GM21367 (cell line): Measurements from ENCODE around the gene SYNPO2.
"Not testable (repeated sequence)": the region's sequence is repeated elsewhere in the genome, so short reads cannot be mapped to it uniquely, and the experiment has no call there.

Experiments
- ATAC-seq: cut with Tn5 transposase; IDR thresholded peaks from one replicate; pipeline ENCODE4 v1.9.1; 2021; ENCODE audit not compliant: unreplicated experiment

The SYNPO2 gene

DNA sequence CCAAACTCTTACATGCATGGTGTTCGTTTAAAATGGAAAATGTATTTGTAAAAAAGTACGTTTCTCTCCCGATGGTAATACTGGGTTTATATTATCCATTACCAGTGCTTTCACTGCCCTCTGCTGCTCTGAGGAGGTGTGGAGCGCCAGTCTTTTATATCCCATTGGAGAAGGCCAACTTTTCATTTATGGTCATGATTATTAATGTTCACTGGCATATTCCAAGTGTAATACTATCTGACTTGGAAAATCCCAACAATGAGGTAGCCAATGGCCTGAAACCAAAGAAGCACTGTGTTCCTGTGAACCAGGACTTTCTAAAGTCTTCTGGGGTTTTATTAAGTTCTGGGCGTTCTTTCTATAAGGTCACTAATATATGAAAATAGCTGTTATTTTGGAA, 80.7 kb downstream of the SYNPO2 start:
- ATAC-seq, result no peak

DNA sequence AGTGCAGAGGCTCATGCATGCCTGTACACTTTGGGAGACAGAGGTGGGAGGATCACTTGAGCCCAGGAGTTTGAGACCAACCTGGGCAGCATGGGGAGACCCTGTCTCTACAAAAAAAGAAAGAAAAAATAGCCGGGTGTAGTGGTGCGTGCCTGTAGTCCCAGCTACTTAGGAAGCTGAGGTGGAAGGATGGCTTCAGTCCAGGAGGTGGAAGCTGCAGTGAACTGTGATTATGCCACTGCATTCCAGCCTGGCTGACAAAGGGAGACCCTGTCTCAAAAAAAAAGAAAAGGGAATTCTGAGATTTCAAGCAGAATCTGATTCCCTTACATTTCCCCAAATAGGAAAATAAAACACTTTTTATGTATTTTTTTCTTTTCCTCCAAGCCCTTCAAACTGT, 83.5 kb downstream of the SYNPO2 start:
- no peak for ATAC-seq

GRCh38 chr4:118973295-118973694, 84.6 kb downstream of the SYNPO2 start:
- ATAC-seq, result no peak

- no peak for ATAC-seq
Measured at GRCh38 chr4:118974758-118975157, 86.1 kb downstream of the SYNPO2 start.

DNA sequence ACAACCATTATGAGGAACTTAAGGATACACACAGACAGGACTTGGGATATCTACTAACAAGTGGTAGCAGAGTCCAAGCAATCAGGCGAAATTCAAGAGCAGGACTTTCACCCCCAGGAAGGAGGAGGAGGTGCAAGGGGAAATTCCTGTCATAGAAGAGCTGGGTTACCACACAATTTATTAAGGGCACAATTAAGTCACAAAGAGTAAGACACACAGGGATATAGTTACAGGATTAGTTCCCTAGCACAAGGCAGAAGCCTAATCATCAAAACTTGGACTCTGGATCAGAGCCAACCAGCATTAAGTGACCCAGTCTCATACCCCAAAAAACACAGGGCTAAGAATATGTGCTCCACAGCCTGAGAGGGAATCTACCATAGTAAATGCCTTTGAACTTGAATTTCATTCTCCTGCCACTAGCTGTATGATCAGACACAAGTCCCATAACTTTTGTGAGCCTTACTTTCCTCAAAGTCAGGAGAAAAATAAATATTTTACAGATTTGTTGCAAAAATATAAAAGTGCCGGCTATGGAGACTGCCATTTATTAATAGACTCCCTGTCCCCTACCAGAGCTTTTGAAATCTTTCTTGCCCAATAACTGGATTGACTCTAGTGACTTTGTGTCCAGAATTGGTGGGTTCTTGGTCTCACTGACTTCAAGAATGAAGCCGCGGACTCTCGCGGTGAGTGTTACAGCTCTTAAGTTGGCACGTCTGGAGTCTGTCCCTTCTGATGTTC, 87.0 kb downstream of the SYNPO2 start:
- ATAC-seq, result no peak

- not testable (repeated sequence) for ATAC-seq
Measured at GRCh38 chr4:118976193-118976560, 87.5 kb downstream of the SYNPO2 start.

DNA sequence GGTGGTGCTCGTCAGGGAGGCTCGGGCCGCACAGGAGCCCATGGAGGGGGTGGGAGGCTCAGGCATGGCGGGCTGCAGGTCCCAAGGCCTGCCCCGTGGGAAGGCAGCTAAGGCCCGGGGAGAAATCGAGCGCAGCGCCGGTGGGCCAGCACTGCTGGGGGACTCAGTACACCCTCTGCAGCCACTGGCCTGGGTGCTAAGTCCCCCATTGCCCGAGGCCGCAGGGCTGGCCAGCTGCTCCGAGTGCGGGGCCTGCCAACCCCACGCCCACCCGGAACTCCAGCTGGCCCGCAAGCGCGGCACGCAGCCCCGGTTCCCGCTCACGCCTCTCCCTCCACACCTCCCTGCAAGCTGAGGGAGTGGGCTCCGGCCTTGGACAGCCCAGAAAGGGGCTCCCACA, 88.4 kb downstream of the SYNPO2 start:
- not testable (repeated sequence) for ATAC-seq

DNA sequence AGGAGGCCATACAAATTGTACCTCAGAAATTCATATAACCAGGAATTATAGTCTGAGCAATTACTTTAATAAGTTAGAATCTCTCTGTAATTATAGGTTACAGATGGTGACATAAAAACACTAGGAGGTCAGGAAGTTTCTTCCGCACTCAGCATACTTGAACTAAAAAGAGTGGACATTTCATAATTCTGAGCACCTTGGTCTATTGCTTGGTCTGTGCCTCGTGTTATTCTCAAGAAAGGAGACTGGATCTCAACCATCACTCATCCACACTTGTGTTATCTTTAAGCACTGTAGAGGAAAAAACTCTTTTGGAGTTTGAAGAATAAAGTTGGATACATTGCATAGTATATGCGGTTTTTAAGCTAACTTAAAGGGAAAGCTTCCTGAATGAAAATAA, 91.1 kb downstream of the SYNPO2 start:
- no peak for ATAC-seq

DNA sequence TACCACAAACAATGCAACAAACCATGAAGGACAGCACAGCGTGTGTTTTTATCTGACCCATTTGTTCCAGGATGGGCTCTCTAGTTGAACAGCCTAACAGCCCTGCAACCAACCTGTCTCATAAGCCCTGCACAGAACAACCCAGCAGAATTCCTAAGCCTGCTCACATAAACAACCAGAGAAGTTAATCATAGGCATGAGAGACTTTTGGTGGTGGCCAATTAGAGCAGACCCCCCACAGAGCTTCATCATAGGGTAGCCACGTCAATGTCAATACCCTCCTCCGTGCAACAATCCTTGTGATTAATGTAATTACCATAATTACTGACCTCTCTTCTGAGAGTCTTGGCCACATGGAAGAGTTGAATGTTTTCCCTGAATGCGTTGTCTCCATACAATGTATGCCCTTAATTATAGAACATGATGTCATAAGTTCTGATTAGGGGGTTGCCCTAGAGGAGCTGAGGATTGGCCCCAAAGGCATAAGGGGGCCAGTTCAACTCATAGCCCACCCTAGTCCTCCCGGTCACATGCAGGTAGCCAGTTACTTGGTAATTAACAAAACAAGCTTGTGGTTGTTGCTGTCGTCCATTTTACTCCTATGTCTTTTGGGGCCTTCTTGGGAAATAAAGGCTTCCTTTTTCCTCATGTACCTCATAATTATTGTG, 92.7 kb downstream of the SYNPO2 start:
- ATAC-seq, result no peak

DNA sequence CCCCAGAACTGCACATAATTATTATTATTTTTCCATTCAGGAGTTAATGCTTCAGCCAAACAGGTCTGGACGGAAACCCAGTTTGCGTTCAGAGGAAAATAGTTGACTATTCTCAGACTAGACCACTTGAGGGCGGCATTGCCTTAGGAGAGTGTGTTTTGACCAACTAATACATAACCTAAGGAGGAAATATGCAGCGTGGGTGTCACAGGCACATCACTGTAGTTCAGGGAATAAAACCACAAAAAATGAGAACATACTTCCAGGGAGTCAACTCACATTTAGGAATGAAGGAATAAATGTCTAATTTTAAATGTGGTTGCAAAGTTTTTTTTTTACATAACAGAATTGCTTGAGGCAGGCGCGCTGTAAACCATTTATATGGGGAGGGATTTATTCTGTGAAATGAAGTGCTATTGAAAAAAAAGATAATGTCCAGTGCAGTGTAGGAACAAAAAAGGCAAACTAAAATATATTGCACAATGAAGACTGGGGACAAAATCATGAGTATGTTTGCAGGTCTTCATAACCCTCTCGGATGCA, 93.3 kb downstream of the SYNPO2 start:
- peak; percentile 98 for ATAC-seq

GRCh38 chr4:118983293-118983692, 94.6 kb downstream of the SYNPO2 start:
- ATAC-seq, result no peak

DNA sequence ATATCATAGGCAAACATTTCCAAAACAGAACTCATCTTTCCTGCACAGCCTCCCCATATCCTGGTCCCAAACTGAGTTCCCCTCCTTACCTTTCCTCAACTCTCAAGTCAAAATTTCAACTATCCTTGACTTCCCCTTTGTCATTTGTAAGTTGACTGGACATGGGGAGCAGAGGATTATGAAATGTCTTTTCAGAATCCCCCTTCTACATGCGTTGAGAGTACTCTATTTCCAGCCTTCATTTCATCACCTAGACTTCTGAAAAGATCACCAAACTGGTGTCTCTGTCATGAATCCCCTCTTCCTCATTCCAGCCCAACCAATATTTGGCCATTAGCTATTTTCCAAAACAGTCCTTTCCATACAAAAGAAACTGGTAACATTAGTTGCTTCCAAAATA, 95.2 kb downstream of the SYNPO2 start:
- ATAC-seq, result no peak

- ATAC-seq, result no peak
Measured at GRCh38 chr4:118985170-118986000, 96.7 kb downstream of the SYNPO2 start.

DNA sequence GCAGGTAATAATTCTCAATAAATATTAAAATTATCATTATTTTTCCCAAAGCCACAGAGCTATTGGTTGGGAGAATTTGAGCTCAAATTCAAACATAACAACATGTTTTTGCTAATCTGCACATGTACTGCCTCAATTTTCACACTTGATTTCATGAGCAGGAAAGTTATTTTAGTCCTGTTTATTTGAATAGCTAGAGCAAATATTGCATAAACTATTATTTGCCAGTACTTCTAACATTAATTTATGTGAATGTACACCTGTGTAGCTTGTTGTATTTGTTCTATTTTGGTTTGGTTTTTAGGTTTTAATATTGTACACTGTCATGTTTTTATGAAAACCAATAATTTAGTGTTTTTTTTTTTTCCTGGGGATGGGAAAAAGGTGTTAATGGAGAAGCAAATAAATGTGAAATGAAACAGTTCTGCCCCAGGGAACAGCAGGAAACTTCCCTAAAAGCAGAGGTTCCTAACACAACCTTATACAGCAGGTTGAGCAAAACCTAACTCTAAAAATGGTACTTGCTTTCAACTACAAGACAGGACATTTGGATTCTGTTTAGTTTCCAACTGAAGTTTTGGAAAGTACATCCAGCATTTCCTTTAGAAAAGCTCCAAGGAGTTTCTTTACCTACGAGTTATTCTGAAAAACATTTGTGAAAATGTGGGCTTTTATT, 99.4 kb downstream of the SYNPO2 start:
- no peak for ATAC-seq

DNA sequence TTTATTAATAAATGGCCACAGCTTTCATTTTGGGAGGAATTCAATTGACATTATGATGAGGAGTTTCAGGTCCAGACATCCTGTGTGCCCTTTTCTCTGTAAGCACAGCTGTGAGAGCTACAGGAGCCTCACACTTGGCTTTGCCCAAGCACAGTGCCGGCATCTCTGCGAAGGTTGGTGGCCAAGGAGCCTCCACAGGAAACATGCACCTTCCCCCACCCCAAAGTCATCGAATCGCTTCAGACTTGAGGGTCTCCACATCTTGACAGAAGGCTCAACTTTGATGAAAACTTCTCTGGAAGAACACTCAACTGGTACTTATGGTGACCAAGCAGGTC, 100.0 kb downstream of the SYNPO2 start:
- ATAC-seq, result no peak

DNA sequence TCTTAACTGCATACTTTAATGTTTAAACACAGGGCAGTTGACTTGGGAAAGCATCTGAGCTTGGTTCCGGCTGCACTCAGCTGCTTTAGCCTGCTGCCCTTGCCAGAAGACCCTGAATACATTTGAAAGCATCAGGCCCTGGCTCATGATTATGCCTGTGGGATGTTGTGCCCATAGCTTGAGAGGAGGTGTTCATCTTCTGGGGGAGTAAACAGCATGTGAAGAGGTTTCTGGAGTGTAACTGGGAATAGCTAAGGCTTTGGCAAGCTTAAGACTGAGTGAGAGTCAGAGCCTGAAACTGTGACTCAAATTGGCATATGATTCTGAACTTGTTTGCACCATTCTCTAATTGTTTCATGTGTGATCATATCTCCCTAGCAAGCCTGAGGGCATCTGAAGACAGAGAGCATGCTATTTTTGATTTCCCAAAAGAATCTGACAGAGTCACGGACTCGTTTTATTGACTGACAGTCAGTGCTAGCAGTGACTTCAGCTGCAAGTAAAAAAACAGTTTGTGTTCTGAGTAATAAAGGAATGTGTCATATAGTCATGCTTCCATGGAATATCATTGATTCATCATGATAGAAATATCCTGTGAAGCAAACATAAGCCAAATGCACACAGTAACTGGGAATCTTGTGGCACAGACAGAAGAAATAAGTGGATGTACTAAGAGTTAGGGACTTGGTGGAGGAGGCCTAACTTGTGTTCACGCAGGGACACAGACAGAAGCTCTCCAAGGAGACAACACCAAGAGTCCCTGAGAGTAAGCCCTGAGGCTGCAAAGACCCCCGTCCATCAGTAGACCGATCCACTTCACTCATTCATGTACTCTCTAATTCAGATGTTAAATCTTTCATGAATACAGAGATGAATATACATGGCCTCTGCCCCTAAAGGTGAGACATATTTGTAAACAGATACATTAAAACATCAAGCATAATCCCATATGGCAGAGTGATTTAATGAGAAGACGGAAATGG, 100.7 kb downstream of the SYNPO2 start:
- no peak for ATAC-seq

DNA sequence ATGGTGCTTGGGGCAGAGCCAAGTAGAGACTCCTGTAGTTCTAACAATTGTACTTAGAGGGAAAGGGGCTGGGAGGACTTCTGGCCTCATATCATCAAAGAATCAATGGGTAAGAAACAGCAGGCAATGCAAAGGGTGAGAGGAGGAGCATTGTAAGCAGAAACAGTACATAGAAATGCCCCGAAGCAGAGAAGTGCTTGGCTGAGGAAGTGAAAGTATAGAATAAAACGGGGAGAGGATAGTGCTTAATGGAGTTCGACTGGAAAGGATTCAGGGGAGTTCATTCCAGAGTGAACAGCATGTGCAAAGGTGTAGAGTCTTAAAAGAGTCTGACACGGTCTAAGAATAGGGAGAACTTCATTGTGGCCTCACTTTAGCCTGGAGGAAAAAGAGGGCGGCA, 103.0 kb downstream of the SYNPO2 start:
- no peak for ATAC-seq

GRCh38 chr4:118992149-118992548, 103.5 kb downstream of the SYNPO2 start:
- no peak for ATAC-seq

GRCh38 chr4:118993333-118993732, 104.7 kb downstream of the SYNPO2 start:
- ATAC-seq, result no peak

GRCh38 chr4:118994030-118994429, 105.4 kb downstream of the SYNPO2 start:
- ATAC-seq, result no peak
